Neutrophil (primary cell): ENCODE data around the gene ERCC6L2.

Source experiments
- H3K27ac ChIP-seq: fragments of 200-600 bp; sonication (generic); 2 replicates; pipeline ENCODE4 v1.5.1; 2016; ENCODE audit warnings: mild to moderate bottlenecking, moderate library complexity
- H3K27me3 ChIP-seq: fragments of 200-600 bp; sonication (generic); 2 replicates; pipeline ENCODE4 v1.6.0; 2016; ENCODE audit warnings: mild to moderate bottlenecking
- H3K36me3 ChIP-seq: fragments of 200-600 bp; sonication (generic); 2 replicates; pipeline ENCODE4 v1.5.1; 2017
- H3K4me1 ChIP-seq, 2 experiments: fragments of 200-600 bp in 1 of 2; sonication (generic) in 1 of 2; 1 replicate in 1 of 2; 2 replicates in 1 of 2; pipeline versions ENCODE4 v1.5.1 to v1.6.1; 2013 to 2016; ENCODE audit warnings: low read depth in 1 of 2, low read length in 1 of 2, mild to moderate bottlenecking in 1 of 2, moderate library complexity in 1 of 2; ENCODE audit not compliant: control insufficient read depth in 1 of 2, insufficient read depth in 1 of 2
- H3K4me3 ChIP-seq, 2 experiments: fragments of 200-600 bp in 1 of 2; sonication (generic) in 1 of 2; 1 replicate in 1 of 2; 2 replicates in 1 of 2; pipeline ENCODE4 v1.5.1; 2013 to 2016; ENCODE audit warnings: low read depth in 1 of 2, low read length in 1 of 2, mild to moderate bottlenecking in 1 of 2, moderate library complexity in 1 of 2
- H3K9me3 ChIP-seq: fragments of 200-600 bp; sonication (generic); 2 replicates; pipeline ENCODE4 v1.5.1; 2016
- CTCF ChIP-seq: fragments of 200-600 bp; sonication (generic); IDR thresholded peaks from 2 replicates; pipeline ENCODE4 v1.5.1; 2016; ENCODE audit warnings: antibody characterized with exemption

The ERCC6L2 gene

DNA sequence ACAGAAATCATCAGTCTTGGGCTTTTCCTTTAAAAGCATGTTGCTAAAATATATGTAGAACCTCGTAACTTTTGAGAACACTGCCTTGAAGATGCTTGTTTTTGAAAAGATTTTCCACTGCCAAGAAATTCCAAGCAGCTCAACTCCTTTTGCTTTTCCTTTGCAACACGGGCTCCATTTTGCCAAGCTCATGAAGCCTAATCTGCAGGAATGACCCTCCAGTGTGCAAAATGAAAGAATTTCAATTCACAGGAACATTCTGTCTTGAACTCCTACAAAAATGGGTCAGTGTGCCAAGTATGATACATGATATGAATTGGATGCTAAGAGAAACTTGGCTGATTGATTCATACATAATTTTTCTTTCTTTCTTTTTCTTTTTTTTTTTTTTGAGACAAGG is 35.4 kb upstream of the ERCC6L2 start:
- Histone ChIP-seq H3K9me3 (no peaks in the 10 kb centered on the region), H3K27me3 (no peaks in the 10 kb centered on the region), H3K4me1 (no peaks in the 10 kb centered on the region), H3K4me3 (no peak overlapping the region), H3K27ac (no peak overlapping the region), H3K36me3 (no peaks in the 10 kb centered on the region)
- TF ChIP-seq CTCF: no peak

GRCh38 chr9:95841377-95841776 is 34.1 kb upstream of the ERCC6L2 start:
- Histone ChIP-seq H3K9me3 (no peaks in the 10 kb centered on the region), H3K4me3 (no peak overlapping the region), H3K27me3 (no peaks in the 10 kb centered on the region), H3K27ac (no peak overlapping the region), H3K36me3 (no peaks in the 10 kb centered on the region), H3K4me1 (peaks cover 0 to 4% of the 10 kb centered on the region in 2 experiments)
- no peak for TF ChIP-seq CTCF

DNA sequence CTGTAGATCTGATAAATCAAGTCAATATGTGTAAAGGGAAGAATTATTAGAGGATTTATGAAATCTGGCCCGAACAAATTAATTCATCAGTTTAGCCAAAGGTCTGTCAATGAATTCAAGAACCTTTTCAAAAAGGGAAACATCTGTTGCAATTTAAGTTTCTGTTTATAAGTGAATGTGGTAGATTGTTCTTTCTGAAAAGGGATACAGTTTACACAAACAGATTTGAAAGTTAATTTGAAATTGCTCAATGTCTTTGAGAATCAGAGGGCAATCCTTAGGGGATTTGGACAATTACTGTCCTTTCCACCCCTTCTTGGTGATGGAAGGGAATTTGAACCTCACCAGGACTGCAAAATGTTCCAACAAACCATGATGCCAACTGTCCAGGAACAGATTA is 29.7 kb upstream of the ERCC6L2 start:
- H3K36me3 ChIP-seq: no peaks in the 10 kb centered on the region
- no peak overlapping the region for H3K27ac ChIP-seq
- peaks cover 0 to 5% of the 10 kb centered on the region in 2 experiments for H3K4me1 ChIP-seq
- H3K27me3 ChIP-seq: no peaks in the 10 kb centered on the region
- peaks cover 9% of the 10 kb centered on the region for H3K9me3 ChIP-seq
- no peak overlapping the region for H3K4me3 ChIP-seq
- TF ChIP-seq CTCF: no peak

- no peak overlapping the region for H3K27ac ChIP-seq
- H3K4me3 ChIP-seq: no peak overlapping the region
- no peak for TF ChIP-seq CTCF
- no peaks in the 10 kb centered on the region for H3K36me3 ChIP-seq
- H3K4me1 ChIP-seq: peaks cover 0 to 5% of the 10 kb centered on the region in 2 experiments
- H3K9me3 ChIP-seq: peaks cover 9% of the 10 kb centered on the region
- H3K27me3 ChIP-seq: no peaks in the 10 kb centered on the region
Observed at GRCh38 chr9:95848764-95849163, 26.7 kb upstream of the ERCC6L2 start.

DNA sequence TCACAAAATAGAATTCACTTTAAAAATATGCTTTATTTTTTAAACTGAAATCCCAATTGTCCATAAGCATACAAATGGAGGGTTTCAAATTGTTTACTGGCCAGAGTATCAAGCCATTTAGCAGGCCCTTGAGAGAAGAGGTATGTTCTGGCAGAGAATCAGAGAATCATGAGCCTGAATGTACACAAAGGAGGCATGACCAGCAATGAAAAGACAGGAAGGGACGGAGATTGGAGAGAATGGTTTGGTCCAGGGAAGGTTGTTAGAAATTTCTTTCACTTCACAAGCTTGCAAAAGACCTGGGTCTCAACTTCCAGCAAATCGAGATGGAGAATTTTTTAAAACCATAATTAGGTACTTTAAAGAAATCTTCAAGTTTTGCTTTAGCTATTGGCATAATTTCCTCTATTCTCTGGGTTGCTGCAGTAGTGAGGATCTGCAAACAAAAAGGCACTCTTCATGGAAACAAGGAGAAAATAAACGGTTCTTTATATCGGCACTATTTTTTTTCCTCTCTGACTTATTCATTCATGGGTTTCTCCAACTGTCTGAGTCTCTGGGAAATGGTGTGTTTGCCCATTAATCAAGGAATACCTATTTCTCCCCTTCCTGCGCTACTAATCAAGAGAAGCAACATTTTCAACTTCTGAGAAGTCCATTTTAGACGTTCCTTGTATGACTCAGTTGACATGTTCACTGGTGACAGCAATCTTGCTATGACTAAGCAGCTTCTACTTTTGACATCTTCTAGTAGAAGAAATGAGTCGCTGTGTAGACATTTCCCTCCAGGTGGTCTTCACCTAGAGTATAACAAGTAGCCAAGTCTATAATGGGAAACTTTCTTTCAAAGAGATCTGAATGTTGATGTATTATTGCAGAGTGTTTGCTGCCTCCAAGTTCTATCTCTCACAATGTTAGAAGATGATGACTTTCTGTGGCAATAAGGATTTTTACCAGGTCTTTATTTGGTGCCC is 23.1 kb upstream of the ERCC6L2 start:
- H3K4me3 ChIP-seq: no peak overlapping the region
- H3K27me3 ChIP-seq: no peaks in the 10 kb centered on the region
- H3K9me3 ChIP-seq: peaks cover 9% of the 10 kb centered on the region
- TF ChIP-seq CTCF: no peak
- H3K27ac ChIP-seq: no peak overlapping the region
- H3K4me1 ChIP-seq: peaks cover 4 to 5% of the 10 kb centered on the region in 2 experiments
- no peaks in the 10 kb centered on the region for H3K36me3 ChIP-seq
